ENCODE measurements around the gene BCL7A. TPM values are rescaled to one million over a fixed set of nuclear protein-coding genes. Genes with fewer than 3 reads are reported as not detected.
"Not testable (repeated sequence)": the region's sequence is repeated elsewhere in the genome, so short reads cannot be mapped to it uniquely, and the experiment has no call there.

The BCL7A gene
- total RNA-seq, result 1 to 10 TPM; 6.3 to 7.3 TPM

DNA sequence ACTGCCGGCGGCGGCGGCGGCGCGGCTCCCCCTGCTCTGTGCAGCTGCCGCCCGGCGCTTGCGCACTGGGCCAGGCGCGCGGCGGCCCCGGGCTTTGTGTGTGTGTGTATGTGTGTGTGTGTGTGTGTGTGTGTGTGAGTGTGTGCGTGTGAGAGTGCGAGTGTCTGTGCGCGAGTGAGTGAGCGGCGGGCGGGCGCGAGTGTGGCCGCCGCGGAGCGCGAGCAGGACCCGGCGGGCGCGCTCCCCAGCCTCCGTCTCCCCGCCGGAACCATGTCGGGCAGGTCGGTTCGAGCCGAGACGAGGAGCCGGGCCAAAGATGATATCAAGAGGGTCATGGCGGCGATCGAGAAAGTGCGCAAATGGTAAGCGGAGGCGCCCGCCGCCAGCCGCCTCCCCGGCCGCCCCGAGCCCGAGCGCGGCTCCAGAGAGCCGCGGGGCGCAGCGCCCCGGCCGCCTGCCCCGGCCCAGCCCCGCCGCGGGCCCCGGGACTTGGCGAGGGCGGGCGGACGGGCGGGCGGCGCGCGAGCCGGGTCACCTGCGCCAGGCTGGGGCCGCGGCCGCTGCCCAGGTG lies at the start of gene BCL7A:
BCL7A (plus strand) TSS at position 63 of the 571 bp plus-strand sequence; CDS start at position 271, 208 bp downstream.
- DNase-seq, result peak; percentile 73
- Mint-ChIP-seq H3K4me1 (peaks cover 10% of the 10 kb centered on the region), H3K9me3 (peaks cover 1% of the 10 kb centered on the region), H3K27me3 (peaks cover 25% of the 10 kb centered on the region), H3K4me3 (peak within 1 kb of the TSS; percentile 92), H3K27ac (peak within 1 kb of the TSS; percentile 82), H3K36me3 (peaks cover 3% of the 10 kb centered on the region)
- POLR2A ChIA-PET, result interaction anchor here (0.5 to 1.1 kb wide), 4 partner anchors 12 to 130 kb away, joined by 3 to 6 read pairs (median 3); no protein-coding TSS in a partner anchor
- peak; percentile 79 for ATAC-seq (ENCODE audit: low read depth)

DNA sequence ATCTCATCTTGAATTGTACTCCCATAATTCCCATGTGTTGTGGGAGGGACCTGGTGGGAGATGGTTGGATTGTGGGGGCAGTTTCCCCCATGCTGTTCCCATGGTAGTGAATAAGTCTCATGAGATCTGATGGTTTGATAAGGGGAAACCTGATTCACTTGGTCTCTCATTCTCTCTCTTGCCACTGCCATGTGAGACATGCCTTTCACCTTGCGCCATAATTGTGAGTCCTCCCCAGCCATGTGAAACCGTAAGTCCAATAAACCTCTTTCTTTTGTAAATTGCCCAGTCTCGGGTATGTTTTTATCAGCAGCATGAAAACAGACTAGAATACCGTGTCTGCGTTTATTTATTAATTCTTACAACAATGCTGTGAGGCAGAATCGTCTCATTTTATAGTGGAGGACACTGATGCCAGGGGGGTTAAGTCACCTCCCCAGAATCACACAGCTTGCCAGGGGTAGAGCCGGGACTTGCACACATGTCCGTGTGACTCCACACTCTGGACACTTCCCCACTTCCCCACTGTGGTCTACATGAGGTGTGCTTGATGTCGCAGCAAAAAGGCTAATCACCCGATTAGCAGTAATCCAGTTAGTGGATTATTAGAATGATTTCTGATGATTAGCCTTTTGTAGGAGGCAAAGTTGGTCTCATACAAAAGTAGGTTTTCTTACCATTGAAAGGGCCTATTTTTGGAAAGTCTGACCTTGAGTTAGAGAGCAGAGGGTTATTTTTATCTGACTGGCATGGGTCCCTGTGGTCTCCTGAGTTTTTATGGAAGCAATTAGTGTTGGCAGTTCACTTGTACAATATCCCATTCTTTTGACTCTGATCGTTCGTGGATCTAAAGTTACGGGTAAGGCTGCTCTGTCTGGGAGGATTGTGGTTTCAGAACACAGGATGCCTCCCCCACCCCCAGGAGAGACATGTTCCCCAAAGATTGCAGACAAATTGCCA lies 47.4 kb upstream of the BCL7A start:
- POLR2A ChIA-PET, result no interaction called here
- Mint-ChIP-seq H3K36me3 (peaks cover 4% of the 10 kb centered on the region), H3K27ac (no peak overlapping the region), H3K27me3 (peaks cover 4% of the 10 kb centered on the region), H3K4me1 (no peaks in the 10 kb centered on the region), H3K9me3 (peaks cover 9% of the 10 kb centered on the region), H3K4me3 (no peak overlapping the region)
- DNase-seq (no peak), ATAC-seq (ENCODE audit: low read depth) (no peak)

- H3K36me3 Mint-ChIP-seq, result peaks cover 4% of the 10 kb centered on the region
- no peak for DNase-seq
- H3K4me1 Mint-ChIP-seq, result no peaks in the 10 kb centered on the region
- H3K9me3 Mint-ChIP-seq, result peaks cover 9% of the 10 kb centered on the region
- peaks cover 4% of the 10 kb centered on the region for H3K27me3 Mint-ChIP-seq
- POLR2A ChIA-PET, result no interaction called here
- H3K27ac Mint-ChIP-seq, result no peak overlapping the region
- H3K4me3 Mint-ChIP-seq, result no peak overlapping the region
- ATAC-seq (ENCODE audit: low read depth), result no peak
Measured at GRCh38 chr12:121975021-121975420, 46.7 kb upstream of the BCL7A start.

DNA sequence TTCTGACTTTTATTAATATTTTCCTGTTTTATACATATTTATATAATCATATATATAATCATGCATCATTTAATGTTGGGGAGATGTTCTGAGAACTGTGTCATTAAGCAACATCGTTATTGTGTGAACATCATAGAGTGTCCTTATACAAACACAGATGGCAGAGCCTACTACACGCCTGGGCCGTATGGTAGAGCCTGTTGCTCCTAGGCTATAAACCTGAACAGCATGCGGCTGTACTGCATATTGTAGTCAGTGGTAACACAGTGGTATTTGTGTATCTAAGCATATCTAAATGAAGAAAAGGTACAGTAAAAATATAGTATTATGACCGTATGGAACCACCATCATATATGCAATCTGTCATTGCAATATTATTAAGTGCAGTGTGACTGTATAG lies 44.7 kb upstream of the BCL7A start:
- Mint-ChIP-seq H3K4me3 (no peak overlapping the region), H3K4me1 (peaks cover 3% of the 10 kb centered on the region), H3K36me3 (peaks cover 3% of the 10 kb centered on the region), H3K27me3 (peaks cover 4% of the 10 kb centered on the region), H3K9me3 (peaks cover 8% of the 10 kb centered on the region), H3K27ac (no peak overlapping the region)
- no peak for DNase-seq
- no peak for ATAC-seq (ENCODE audit: low read depth)
- POLR2A ChIA-PET, result no interaction called here

DNA sequence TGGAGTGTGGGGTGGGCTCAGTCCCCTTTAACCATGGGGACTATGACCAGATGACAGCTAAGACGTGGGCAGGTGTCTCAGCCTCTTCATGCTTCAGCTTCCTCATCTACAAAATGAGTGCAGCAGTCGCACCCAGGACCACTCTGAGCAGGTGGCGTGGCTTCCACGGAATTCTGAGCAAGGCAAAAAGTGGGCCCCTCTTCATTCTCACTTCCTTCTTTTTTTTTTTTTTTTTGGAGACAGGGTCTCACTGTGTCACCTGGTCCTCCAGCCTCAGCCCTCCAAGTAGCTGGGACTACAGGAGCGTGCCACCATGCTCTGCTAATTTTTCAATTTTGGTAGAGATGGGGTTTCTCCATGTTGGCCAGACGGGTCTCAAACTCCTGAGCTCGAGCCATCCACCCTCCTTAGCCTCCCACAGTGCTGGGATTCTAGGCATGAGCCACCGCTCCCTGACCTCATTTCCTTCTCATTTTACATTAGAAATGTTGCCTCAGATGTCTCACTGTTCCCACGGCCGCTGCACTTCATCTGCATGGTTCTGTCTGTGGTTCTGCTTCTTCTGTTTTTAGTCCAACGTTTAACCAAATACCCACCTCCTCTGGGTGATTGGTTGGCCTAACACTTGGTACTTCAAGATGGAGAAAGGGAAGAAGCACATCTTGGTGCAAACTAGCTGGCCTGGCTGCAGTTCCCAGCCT lies 41.3 kb upstream of the BCL7A start:
- POLR2A ChIA-PET, result no interaction called here
- H3K27ac Mint-ChIP-seq, result no peak overlapping the region
- H3K4me3 Mint-ChIP-seq, result no peak overlapping the region

DNA sequence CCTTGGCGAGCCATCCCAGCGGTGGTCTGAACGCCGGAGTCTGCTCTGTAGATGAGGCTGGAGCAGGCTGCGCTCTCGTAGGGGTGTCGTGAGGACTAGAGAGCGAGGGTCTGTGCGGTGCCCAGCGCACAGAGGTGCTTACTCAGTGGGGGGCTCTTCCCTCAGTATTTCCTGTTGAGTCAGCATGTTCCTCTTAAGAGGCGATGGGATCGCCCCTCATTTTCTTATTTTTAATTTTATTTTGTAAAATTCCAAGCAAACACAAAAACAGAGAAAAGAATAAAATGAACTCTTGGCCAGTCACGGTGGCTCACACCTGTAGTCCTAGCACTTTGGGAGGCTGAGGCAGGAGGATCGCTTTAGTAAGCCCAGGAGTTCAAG lies 40.8 kb upstream of the BCL7A start:
- Mint-ChIP-seq H3K27me3 (peaks cover 9% of the 10 kb centered on the region), H3K27ac (no peak overlapping the region), H3K4me3 (no peak overlapping the region), H3K36me3 (no peaks in the 10 kb centered on the region), H3K9me3 (no peaks in the 10 kb centered on the region), H3K4me1 (peaks cover 6% of the 10 kb centered on the region)
- DNase-seq (no peak), ATAC-seq (ENCODE audit: low read depth) (no peak)
- POLR2A ChIA-PET, result no interaction called here

More for the DNA sequence above, 41.3 kb upstream of the BCL7A start:
- Mint-ChIP-seq H3K9me3 (no peaks in the 10 kb centered on the region), H3K4me1 (peaks cover 6% of the 10 kb centered on the region), H3K36me3 (no peaks in the 10 kb centered on the region), H3K27me3 (peaks cover 9% of the 10 kb centered on the region)
- ATAC-seq (ENCODE audit: low read depth) (no peak), DNase-seq (no peak)

DNA sequence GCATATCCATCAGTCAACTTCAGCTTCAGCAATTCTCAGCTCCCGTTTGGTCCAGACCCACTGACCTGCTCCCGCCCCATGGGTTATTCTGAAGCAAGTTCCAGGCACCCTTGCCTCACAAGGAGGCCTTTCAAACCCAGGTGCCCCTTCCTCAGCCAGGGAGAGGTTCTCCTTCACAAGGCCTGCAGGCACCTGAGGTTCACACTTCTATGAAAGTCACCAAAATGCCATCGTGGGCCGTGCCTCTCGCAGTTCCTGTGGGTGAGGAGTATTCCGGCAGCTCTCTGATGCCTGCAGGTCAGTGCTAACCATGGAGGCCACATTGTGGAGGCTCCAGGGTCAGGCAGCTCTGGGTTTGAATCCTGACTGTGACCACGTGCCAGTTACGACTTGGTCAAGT lies 40.2 kb upstream of the BCL7A start:
- H3K36me3 Mint-ChIP-seq, result no peaks in the 10 kb centered on the region
- peaks cover 9% of the 10 kb centered on the region for H3K27me3 Mint-ChIP-seq
- no peak overlapping the region for H3K4me3 Mint-ChIP-seq
- peaks cover 6% of the 10 kb centered on the region for H3K4me1 Mint-ChIP-seq
- no peak for ATAC-seq (ENCODE audit: low read depth)
- no peak for DNase-seq
- no peak overlapping the region for H3K27ac Mint-ChIP-seq
- no peaks in the 10 kb centered on the region for H3K9me3 Mint-ChIP-seq
- POLR2A ChIA-PET, result no interaction called here

DNA sequence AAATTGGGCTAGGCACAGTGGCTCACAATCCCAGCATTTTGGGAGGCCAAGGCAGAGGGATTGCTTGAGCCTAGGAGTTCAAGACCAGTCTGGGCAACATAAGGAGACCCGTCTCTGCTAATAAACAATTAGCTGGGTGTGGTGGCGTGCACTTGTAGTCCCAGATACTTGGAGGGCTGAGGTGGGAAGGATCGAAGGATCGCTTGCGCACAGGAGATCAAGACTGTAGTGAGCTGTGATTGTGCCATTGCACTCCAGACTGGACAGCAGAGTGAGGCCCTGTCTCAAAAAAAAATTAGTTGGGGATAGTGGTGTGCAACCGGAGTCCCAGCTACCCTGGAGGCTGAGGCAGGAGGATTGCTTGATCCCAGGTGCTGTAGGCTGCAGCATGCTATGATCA lies 38.7 kb upstream of the BCL7A start:
- H3K4me3 Mint-ChIP-seq, result no peak overlapping the region
- H3K27ac Mint-ChIP-seq, result no peak overlapping the region
- H3K36me3 Mint-ChIP-seq, result no peaks in the 10 kb centered on the region
- POLR2A ChIA-PET, result no interaction called here
- H3K4me1 Mint-ChIP-seq, result peaks cover 6% of the 10 kb centered on the region
- ATAC-seq (ENCODE audit: low read depth), result no peak
- H3K27me3 Mint-ChIP-seq, result peaks cover 9% of the 10 kb centered on the region
- H3K9me3 Mint-ChIP-seq, result no peaks in the 10 kb centered on the region
- no peak for DNase-seq

- POLR2A ChIA-PET, result no interaction called here
- H3K4me3 Mint-ChIP-seq, result no peak overlapping the region
- no peaks in the 10 kb centered on the region for H3K9me3 Mint-ChIP-seq
- H3K27ac Mint-ChIP-seq, result no peak overlapping the region
- H3K27me3 Mint-ChIP-seq, result peaks cover 9% of the 10 kb centered on the region
- no peak for DNase-seq
- H3K36me3 Mint-ChIP-seq, result no peaks in the 10 kb centered on the region
- ATAC-seq (ENCODE audit: low read depth), result no peak
- H3K4me1 Mint-ChIP-seq, result peaks cover 6% of the 10 kb centered on the region
Measured at GRCh38 chr12:121983536-121984210, 38.0 kb upstream of the BCL7A start.

DNA sequence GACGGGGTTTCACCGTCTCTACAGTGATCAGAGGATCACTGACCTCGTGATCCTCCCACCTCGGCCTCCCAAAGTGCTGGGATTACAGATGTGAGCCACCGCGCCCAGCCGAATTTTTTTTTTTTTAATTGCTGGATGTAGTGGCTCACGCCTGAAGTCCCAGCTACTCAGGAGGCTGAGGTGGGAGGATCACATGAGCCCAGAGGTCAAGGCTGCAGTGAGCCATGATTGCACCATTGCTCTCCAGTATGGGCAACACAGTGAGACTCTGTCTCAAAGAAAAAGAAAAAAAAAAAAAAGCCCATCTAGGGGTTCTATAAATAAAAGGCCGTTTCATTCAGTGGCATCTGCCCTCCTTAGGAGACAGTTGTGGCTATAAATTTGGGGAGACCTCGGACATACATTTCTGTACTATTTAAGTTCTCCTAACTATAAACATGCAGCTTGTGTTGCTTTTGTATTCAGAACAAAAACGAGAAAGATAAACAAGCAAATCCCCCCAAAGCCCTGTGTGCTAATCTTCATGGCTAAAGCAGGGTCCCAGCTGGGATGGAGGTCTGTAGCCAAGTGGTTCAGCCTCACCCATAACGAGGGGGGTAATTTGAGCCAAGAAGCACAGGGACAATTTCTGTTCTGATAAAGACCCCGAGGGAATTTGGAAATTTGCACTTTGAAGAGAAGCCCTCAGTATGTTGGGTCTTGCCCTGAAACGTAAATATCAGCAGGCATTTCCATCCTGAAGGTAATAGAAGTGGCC lies 35.0 kb upstream of the BCL7A start:
- DNase-seq (no peak), ATAC-seq (ENCODE audit: low read depth) (no peak)
- Mint-ChIP-seq H3K4me3 (no peak overlapping the region), H3K36me3 (no peaks in the 10 kb centered on the region), H3K27me3 (peaks cover 9% of the 10 kb centered on the region), H3K27ac (no peak overlapping the region), H3K4me1 (peaks cover 4% of the 10 kb centered on the region), H3K9me3 (no peaks in the 10 kb centered on the region)
- POLR2A ChIA-PET, result no interaction called here

- ATAC-seq (ENCODE audit: low read depth); H3K9me3 Mint-ChIP-seq; H3K27me3 Mint-ChIP-seq; H3K27ac Mint-ChIP-seq; DNase-seq; H3K4me1 Mint-ChIP-seq; H3K4me3 Mint-ChIP-seq; POLR2A ChIA-PET; H3K36me3 Mint-ChIP-seq: not testable (repeated sequence)
Measured at GRCh38 chr12:121988519-121988918, 33.2 kb upstream of the BCL7A start.

DNA sequence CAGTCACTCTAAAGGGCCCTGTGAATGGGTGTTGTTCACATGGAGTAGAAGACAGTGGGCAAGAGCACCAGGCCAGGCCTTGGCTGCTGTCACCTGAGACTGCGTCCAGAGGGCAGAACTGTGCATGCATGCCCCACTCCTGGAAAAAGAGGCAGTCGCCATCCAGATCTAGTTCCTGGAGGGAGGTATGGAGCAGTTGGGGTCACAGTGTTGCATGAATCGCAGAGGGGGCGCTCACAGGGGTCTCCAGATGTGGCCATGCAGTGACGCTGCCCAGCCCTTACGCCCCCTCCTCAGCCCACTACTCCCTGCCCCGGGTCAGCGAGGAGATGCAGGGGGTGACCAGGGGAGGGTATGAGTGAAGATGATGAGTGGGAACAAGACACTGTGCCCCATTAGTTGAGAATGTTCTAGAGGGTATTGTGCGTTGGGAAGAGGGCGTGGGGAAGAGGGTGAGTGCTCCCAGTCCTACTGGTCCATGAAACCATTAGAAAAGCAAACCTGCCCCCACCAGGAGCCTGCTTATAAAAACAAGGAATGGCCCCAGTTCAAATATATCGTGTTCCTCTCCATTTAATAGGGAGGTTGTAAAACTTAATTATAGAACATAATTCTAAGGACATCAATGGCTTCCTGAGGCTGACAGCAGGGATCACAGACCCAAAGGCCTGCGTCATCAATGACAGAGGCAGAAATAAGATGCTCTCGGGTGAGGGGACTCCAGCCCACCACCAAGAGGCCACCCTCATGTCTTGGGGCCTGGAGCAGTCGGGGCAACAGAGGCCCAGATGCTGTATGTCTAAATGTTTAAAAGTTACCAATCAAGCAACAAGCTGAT lies 32.2 kb upstream of the BCL7A start:
- POLR2A ChIA-PET, result no interaction called here
- Mint-ChIP-seq H3K27me3 (peaks cover 2% of the 10 kb centered on the region), H3K4me1 (peaks cover 4% of the 10 kb centered on the region), H3K4me3 (no peak overlapping the region), H3K9me3 (no peaks in the 10 kb centered on the region), H3K36me3 (no peaks in the 10 kb centered on the region), H3K27ac (no peak overlapping the region)
- ATAC-seq (ENCODE audit: low read depth), result no peak
- DNase-seq, result no peak

All from activated naive CD8-positive, alpha-beta T cell treated with anti-CD3 and anti-CD28 coated beads, Interleukin-2, amount 10 ng/mL, durations not matched to agents 7 days and 5 days (primary cell).